Type B pancreatic cell (in vitro differentiated cells): ENCODE data around the gene APOBEC2. TPM values are rescaled to one million over a fixed set of nuclear protein-coding genes. Genes with fewer than 3 reads are reported as not detected.

Experiments
- DNase-seq: peaks from one replicate; pipeline ENCODE4 v3.0.0; 2021; ENCODE audit warnings: mixed read lengths; ENCODE audit not compliant: unreplicated experiment; ENCODE audit errors: extremely low spot score
- H3K27ac Mint-ChIP-seq: 2 replicates; pipeline ENCODE4 v1.8.0; 2021; ENCODE audit warnings: mild to moderate bottlenecking, mixed read lengths
- H3K27me3 Mint-ChIP-seq: 2 replicates; pipeline ENCODE4 v1.8.0; 2021; ENCODE audit warnings: mixed read lengths
- H3K36me3 Mint-ChIP-seq: 2 replicates; pipeline ENCODE4 v1.8.0; 2021; ENCODE audit warnings: mixed read lengths
- H3K4me1 Mint-ChIP-seq: one replicate; pipeline ENCODE4 v1.8.0; 2021; ENCODE audit warnings: mixed read lengths; ENCODE audit not compliant: unreplicated experiment
- H3K4me3 Mint-ChIP-seq: 2 replicates; pipeline ENCODE4 v1.8.0; 2021; ENCODE audit warnings: mild to moderate bottlenecking, mixed read lengths
- H3K9me3 Mint-ChIP-seq: 2 replicates; pipeline ENCODE4 v1.8.0; 2021; ENCODE audit warnings: mixed read lengths
- CTCF ChIP-seq: fragments of 200-600 bp; sonication (generic); conservative IDR thresholded peaks from 2 replicates; pipeline ENCODE4 v1.5.0; 2021; ENCODE audit warnings: antibody characterized with exemption, mild to moderate bottlenecking
- total RNA-seq: library from RNA; stranded (reverse); gene quantifications from 2 replicates; pipeline ENCODE4 v1.2.1, GENCODE V29; 2021; ENCODE audit warnings: low replicate concordance

The APOBEC2 gene
- total RNA-seq, 1 donor from 2014 or later: 1.5 TPM

GRCh38 chr6:41047745-41048732 is 5.0 kb upstream of the APOBEC2 start:
- Mint-ChIP-seq H3K4me3 (no peak overlapping the region), H3K36me3 (peaks cover 5% of the 10 kb centered on the region), H3K27me3 (no peaks in the 10 kb centered on the region), H3K4me1 (peaks cover 19% of the 10 kb centered on the region), H3K9me3 (no peaks in the 10 kb centered on the region), H3K27ac (no peak overlapping the region)
- no peak for TF ChIP-seq CTCF
- DNase-seq: peak; percentile 59

GRCh38 chr6:41049521-41049920 is 3.5 kb upstream of the APOBEC2 start:
- DNase-seq: peak; percentile 62
- Mint-ChIP-seq H3K27ac (no peak overlapping the region), H3K9me3 (no peaks in the 10 kb centered on the region), H3K4me3 (no peak overlapping the region), H3K4me1 (peaks cover 19% of the 10 kb centered on the region), H3K36me3 (peaks cover 5% of the 10 kb centered on the region), H3K27me3 (no peaks in the 10 kb centered on the region)
- TF ChIP-seq CTCF: no peak

- no peak for TF ChIP-seq CTCF
- peaks cover 19% of the 10 kb centered on the region for H3K4me1 Mint-ChIP-seq
- no peak overlapping the region for H3K27ac Mint-ChIP-seq
Measured at GRCh38 chr6:41049955-41050354, 3.0 kb upstream of the APOBEC2 start.

GRCh38 chr6:41050536-41050935 is 2.5 kb upstream of the APOBEC2 start:
- DNase-seq: no peak
- Mint-ChIP-seq H3K4me3 (no peak overlapping the region), H3K27me3 (no peaks in the 10 kb centered on the region), H3K27ac (no peak overlapping the region), H3K36me3 (peaks cover 5% of the 10 kb centered on the region), H3K4me1 (peaks cover 19% of the 10 kb centered on the region), H3K9me3 (no peaks in the 10 kb centered on the region)
- TF ChIP-seq CTCF: no peak

More at GRCh38 chr6:41049955-41050354, 3.0 kb upstream of the APOBEC2 start:
- no peak overlapping the region for H3K4me3 Mint-ChIP-seq
- DNase-seq: no peak
- peaks cover 5% of the 10 kb centered on the region for H3K36me3 Mint-ChIP-seq
- H3K27me3 Mint-ChIP-seq: no peaks in the 10 kb centered on the region
- no peaks in the 10 kb centered on the region for H3K9me3 Mint-ChIP-seq

GRCh38 chr6:41051873-41052272 is 1.1 kb upstream of the APOBEC2 start:
- Mint-ChIP-seq H3K27ac (no peak overlapping the region), H3K27me3 (no peaks in the 10 kb centered on the region), H3K9me3 (no peaks in the 10 kb centered on the region), H3K4me1 (peaks cover 16% of the 10 kb centered on the region), H3K36me3 (peaks cover 5% of the 10 kb centered on the region), H3K4me3 (no peak overlapping the region)
- TF ChIP-seq CTCF: no peak
- no peak for DNase-seq
